Progenitor cell of endocrine pancreas (in vitro differentiated cells): ENCODE data around the gene ENGASE. TPM values are rescaled to one million over a fixed set of nuclear protein-coding genes. Genes with fewer than 3 reads are reported as not detected.

Experiments
- DNase-seq: peaks from one replicate; pipeline ENCODE4 v3.0.0; 2021; ENCODE audit warnings: low spot score; ENCODE audit not compliant: unreplicated experiment
- H3K27ac Mint-ChIP-seq: 2 replicates; pipeline ENCODE4 v1.8.0; 2021; ENCODE audit warnings: mild to moderate bottlenecking, moderate library complexity, mixed read lengths
- H3K27me3 Mint-ChIP-seq: 2 replicates; pipeline ENCODE4 v1.8.0; 2021; ENCODE audit warnings: mixed read lengths
- H3K36me3 Mint-ChIP-seq: 2 replicates; pipeline ENCODE4 v1.8.0; 2022; ENCODE audit warnings: mixed read lengths; ENCODE audit not compliant: insufficient read depth
- H3K4me1 Mint-ChIP-seq: 2 replicates; pipeline ENCODE4 v1.8.0; 2021; ENCODE audit warnings: low read depth, mixed read lengths
- H3K4me3 Mint-ChIP-seq: 2 replicates; pipeline ENCODE4 v1.8.0; 2021; ENCODE audit warnings: low read depth, mild to moderate bottlenecking, moderate library complexity, mixed read lengths
- H3K9me3 Mint-ChIP-seq: 2 replicates; pipeline ENCODE4 v1.8.0; 2021; ENCODE audit warnings: low read depth, mixed read lengths
- total RNA-seq: library from RNA; stranded (reverse); gene quantifications from 2 replicates; pipeline ENCODE4 v1.2.1, GENCODE V29; 2021
- TF ChIP-seq, protein P1 (sequence below): fragments of 200-600 bp; sonication (generic); IDR thresholded peaks from one replicate; pipeline ENCODE4 v1.5.0; 2021; ENCODE audit warnings: antibody characterized with exemption, mild to moderate bottlenecking; ENCODE audit not compliant: unreplicated experiment

The ENGASE gene
- total RNA-seq, 1 donor from 2014 or later = 52.4 TPM

DNA sequence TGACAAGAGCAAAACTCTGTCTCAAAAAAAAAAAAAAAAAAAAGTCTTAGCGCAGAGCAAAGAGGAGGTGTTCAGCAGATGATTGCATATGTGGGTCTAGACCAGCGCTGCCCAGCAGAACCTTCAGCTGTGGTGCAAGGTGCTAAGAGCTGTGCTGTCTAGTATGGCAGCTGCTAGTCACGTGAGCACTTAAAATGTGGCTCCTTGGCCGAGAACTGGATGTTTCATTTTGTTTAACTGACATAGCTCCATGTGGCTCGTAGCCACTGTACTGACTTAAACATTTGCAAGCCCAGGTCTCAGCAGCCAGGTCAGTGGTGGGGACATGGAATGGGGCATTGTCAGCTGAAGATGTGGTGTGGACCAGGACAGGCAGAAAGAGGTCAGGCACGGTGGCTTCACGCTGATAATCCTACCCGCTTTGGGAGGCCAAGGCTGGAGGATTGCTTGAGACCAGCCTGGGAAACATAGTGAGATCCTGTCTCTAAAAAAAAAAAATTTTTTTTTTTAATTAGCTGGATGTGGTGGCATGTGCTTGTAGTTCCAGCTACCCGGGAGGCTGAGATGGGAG is 41.5 kb upstream of the ENGASE start:
- Mint-ChIP-seq H3K4me1 (no peaks in the 10 kb centered on the region), H3K9me3 (no peaks in the 10 kb centered on the region), H3K27ac (no peak overlapping the region), H3K36me3 (no peaks in the 10 kb centered on the region), H3K4me3 (no peak overlapping the region), H3K27me3 (peaks cover 29% of the 10 kb centered on the region)
- no peak for DNase-seq
- TF ChIP-seq, protein P1, sequence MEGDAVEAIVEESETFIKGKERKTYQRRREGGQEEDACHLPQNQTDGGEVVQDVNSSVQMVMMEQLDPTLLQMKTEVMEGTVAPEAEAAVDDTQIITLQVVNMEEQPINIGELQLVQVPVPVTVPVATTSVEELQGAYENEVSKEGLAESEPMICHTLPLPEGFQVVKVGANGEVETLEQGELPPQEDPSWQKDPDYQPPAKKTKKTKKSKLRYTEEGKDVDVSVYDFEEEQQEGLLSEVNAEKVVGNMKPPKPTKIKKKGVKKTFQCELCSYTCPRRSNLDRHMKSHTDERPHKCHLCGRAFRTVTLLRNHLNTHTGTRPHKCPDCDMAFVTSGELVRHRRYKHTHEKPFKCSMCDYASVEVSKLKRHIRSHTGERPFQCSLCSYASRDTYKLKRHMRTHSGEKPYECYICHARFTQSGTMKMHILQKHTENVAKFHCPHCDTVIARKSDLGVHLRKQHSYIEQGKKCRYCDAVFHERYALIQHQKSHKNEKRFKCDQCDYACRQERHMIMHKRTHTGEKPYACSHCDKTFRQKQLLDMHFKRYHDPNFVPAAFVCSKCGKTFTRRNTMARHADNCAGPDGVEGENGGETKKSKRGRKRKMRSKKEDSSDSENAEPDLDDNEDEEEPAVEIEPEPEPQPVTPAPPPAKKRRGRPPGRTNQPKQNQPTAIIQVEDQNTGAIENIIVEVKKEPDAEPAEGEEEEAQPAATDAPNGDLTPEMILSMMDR = no peak

DNA sequence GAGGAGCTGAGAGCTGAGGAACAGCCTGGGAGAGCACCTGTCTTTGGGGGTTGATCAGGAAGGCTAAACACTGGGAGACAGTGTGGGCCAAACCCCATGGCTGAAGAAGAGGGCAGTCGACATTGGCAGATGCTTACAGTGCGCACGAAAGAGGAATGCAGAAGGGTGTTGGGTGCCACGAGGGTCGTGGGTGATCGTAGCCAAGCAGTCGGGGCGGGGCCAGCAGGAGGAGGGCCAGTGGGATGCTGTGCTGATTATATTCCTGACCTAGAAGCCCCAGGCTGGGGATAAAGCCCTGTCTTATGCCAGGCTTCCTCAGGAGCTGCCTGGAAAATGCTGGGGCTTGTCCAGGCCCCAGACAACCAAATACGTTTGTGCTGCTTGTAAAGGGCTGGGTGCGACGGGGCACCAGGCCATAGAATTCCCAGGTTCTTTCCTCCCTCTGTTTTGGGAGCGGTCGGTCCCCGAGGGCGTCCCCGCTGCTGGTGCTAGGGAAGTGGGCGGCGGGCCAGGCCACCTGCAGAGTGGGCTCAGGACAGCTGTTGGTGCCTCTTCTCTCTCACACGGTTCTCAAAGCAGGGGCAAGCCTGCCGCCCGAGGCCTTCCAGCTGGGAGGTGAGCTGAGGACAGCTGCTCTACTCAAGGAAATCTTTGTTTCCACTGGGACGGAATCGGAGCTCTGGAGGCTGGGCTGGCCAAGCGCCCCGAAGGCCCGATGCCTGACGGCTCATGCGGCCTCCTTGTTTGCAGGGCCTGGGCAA is 40.7 kb upstream of the ENGASE start:
- Mint-ChIP-seq H3K36me3 (no peaks in the 10 kb centered on the region), H3K4me3 (no peak overlapping the region), H3K27me3 (peaks cover 21% of the 10 kb centered on the region), H3K4me1 (no peaks in the 10 kb centered on the region), H3K9me3 (no peaks in the 10 kb centered on the region), H3K27ac (no peak overlapping the region)
- TF ChIP-seq, protein P1 = no peak
- no peak for DNase-seq

DNA sequence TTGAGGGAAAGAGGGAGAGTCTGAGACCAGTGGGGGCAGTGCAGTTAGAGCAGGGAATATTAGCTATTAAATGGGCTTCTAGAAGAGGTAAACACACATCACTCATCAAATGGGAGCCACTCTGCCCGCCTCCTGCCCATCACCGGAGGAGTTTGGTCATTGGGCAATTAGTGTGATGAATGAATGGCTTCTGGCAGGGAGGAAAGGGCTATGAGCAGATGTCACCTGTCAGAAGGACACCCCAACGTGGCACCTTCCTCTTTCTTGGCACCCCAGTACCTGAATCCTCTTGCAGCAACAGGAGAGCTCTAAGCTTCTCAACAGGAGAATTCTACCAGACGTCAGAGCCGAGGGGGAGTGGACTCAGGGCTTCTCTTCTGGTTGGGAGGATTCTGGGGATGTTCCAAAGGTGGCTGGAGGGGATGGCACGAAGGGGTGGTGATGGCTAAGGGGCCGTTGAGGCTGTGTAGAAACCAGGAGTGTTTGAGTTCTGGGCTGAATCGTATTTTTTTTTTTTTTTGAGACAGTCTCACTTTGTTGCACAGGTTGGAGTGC is 39.6 kb upstream of the ENGASE start:
- Mint-ChIP-seq H3K27me3 (peaks cover 13% of the 10 kb centered on the region), H3K9me3 (no peaks in the 10 kb centered on the region), H3K4me3 (no peak overlapping the region), H3K4me1 (no peaks in the 10 kb centered on the region), H3K36me3 (no peaks in the 10 kb centered on the region), H3K27ac (no peak overlapping the region)
- DNase-seq = no peak
- TF ChIP-seq, protein P1 = no peak

DNA sequence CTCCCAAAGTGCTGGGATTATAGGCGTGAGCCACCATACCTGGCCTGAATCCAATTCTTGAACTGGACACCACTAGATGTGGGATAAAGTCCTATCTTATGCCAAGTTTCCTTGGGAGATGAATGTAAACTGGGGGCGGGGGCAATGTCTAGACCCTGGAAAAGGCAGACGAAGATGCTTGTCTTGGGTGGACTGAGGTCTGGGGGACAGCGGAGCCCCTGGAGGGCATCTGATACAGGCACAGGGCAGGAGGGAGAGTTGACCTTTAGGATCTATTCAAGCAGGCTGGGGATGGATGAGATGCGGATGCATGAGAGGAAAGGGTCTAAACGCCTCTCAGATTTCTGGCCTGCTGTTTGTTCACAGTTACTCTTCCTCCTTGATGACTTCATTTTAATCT is 38.9 kb upstream of the ENGASE start:
- Mint-ChIP-seq H3K4me3 (no peak overlapping the region), H3K36me3 (no peaks in the 10 kb centered on the region), H3K27me3 (peaks cover 12% of the 10 kb centered on the region), H3K4me1 (no peaks in the 10 kb centered on the region), H3K27ac (no peak overlapping the region), H3K9me3 (no peaks in the 10 kb centered on the region)
- TF ChIP-seq, protein P1 = no peak
- DNase-seq = no peak

DNA sequence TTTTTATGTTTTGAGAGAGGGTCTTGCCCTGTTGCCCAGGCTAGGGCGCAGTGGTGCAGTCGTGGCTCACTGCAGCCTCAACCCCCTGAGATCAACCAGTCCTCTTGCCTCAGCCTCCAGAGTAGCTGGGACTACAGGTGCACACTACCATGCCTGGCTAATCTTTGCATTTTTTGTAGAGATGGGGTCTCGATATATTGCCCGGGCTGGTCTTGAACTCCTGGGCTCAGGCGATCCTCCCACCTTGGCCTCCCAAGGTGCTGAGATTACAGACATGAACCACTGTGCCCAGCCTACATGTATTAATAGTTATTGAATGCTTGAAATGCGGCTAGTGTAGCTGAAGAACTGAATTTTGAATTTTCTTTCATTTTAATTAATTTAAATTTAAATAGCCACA is 38.4 kb upstream of the ENGASE start:
- Mint-ChIP-seq H3K27me3 (peaks cover 11% of the 10 kb centered on the region), H3K27ac (no peak overlapping the region), H3K9me3 (no peaks in the 10 kb centered on the region), H3K4me3 (no peak overlapping the region), H3K4me1 (no peaks in the 10 kb centered on the region), H3K36me3 (no peaks in the 10 kb centered on the region)
- TF ChIP-seq, protein P1 = no peak
- DNase-seq = no peak
